H9 (cell line): ENCODE data around the gene TMEM191C. TPM values are rescaled to one million over a fixed set of nuclear protein-coding genes. Genes with fewer than 3 reads are reported as not detected.
"Not testable (repeated sequence)": the region's sequence is repeated elsewhere in the genome, so short reads cannot be mapped to it uniquely, and the experiment has no call there.

ENCODE experiments used
- DNase-seq: peaks from one replicate; pipeline ENCODE4 v3.0.0-alpha.2; 2017
- H2AFZ ChIP-seq: one replicate; pipeline ENCODE4 v1.6.1; 2013; ENCODE audit warnings: mild to moderate bottlenecking, low read length, control low read depth, moderate library complexity
- H2AK5ac ChIP-seq: 2 replicates; pipeline ENCODE4 v1.6.1; 2013; ENCODE audit warnings: low read length, control low read depth, mixed read lengths; ENCODE audit not compliant: insufficient read length
- H2BK120ac ChIP-seq: one replicate; pipeline ENCODE4 v1.6.1; 2013; ENCODE audit warnings: low read depth, mild to moderate bottlenecking, low read length, control low read depth, inconsistent platforms; ENCODE audit not compliant: poor library complexity, severe bottlenecking
- H2BK12ac ChIP-seq: 2 replicates; pipeline ENCODE4 v1.6.1; 2013; ENCODE audit warnings: low read length, control low read depth, mixed read lengths, low read depth; ENCODE audit not compliant: insufficient read length
- H2BK15ac ChIP-seq: 2 replicates; pipeline ENCODE4 v1.6.1; 2013; ENCODE audit warnings: low read depth, low read length, control low read depth
- H2BK20ac ChIP-seq: one replicate; pipeline ENCODE4 v1.6.1; 2013; ENCODE audit warnings: low read depth, mild to moderate bottlenecking, low read length, control low read depth, inconsistent platforms; ENCODE audit not compliant: poor library complexity, severe bottlenecking
- H2BK5ac ChIP-seq: 2 replicates; pipeline ENCODE4 v1.6.1; 2013; ENCODE audit warnings: low read length, control low read depth, mixed read lengths; ENCODE audit not compliant: insufficient read length
- H3K14ac ChIP-seq: 2 replicates; pipeline ENCODE4 v1.6.1; 2013; ENCODE audit warnings: low read length, control low read depth; ENCODE audit not compliant: insufficient read depth
- H3K18ac ChIP-seq: 2 replicates; pipeline ENCODE4 v1.6.1; 2013; ENCODE audit warnings: low read depth, mild to moderate bottlenecking, mixed read lengths, low read length, control low read depth; ENCODE audit not compliant: insufficient read length
- H3K23ac ChIP-seq: 2 replicates; pipeline ENCODE4 v1.6.1; 2013; ENCODE audit warnings: low read length, control low read depth, mixed read lengths, low read depth; ENCODE audit not compliant: insufficient read length
- H3K23me2 ChIP-seq: 2 replicates; pipeline ENCODE4 v1.6.1; 2013; ENCODE audit warnings: low read depth, mild to moderate bottlenecking, mixed read lengths, low read length, control low read depth; ENCODE audit not compliant: insufficient read length, poor library complexity, severe bottlenecking
- H3K27ac ChIP-seq: 2 replicates; pipeline ENCODE4 v1.5.1; 2013; ENCODE audit warnings: low read length, control low read depth, mixed read lengths, low read depth; ENCODE audit not compliant: insufficient read length
- H3K27me3 ChIP-seq: 2 replicates; pipeline ENCODE4 v1.6.1; 2013; ENCODE audit warnings: low read length, control low read depth, inconsistent platforms; ENCODE audit not compliant: insufficient read depth
- H3K4ac ChIP-seq: 2 replicates; pipeline ENCODE4 v1.6.1; 2013; ENCODE audit warnings: low read depth, mild to moderate bottlenecking, control low read depth, inconsistent platforms, low read length, moderate library complexity
- H3K4me1 ChIP-seq: 2 replicates; pipeline ENCODE4 v1.6.1; 2013; ENCODE audit warnings: low read length, control low read depth, inconsistent platforms; ENCODE audit not compliant: insufficient read depth
- H3K4me2 ChIP-seq: 2 replicates; pipeline ENCODE4 v1.6.1; 2013; ENCODE audit warnings: low read length, control low read depth, mixed read lengths; ENCODE audit not compliant: insufficient read length, insufficient read depth
- H3K56ac ChIP-seq: 2 replicates; pipeline ENCODE4 v1.6.1; 2013; ENCODE audit warnings: low read depth, mild to moderate bottlenecking, mixed read lengths, low read length, control low read depth; ENCODE audit not compliant: insufficient read length
- H3K79me1 ChIP-seq: 2 replicates; pipeline ENCODE4 v1.6.1; 2013; ENCODE audit warnings: low read depth, mild to moderate bottlenecking, moderate library complexity, low read length, control low read depth, inconsistent platforms; ENCODE audit not compliant: insufficient read depth, poor library complexity, severe bottlenecking
- H3K79me2 ChIP-seq: 2 replicates; pipeline ENCODE4 v1.6.1; 2013; ENCODE audit warnings: low read length, control low read depth, inconsistent platforms; ENCODE audit not compliant: insufficient read depth
- H3K9ac ChIP-seq: 2 replicates; pipeline ENCODE4 v1.6.1; 2013; ENCODE audit warnings: low read length, control low read depth, mixed read lengths; ENCODE audit not compliant: insufficient read length; ENCODE audit errors: extremely low read depth
- H3K9me3 ChIP-seq: one replicate; pipeline ENCODE4 v1.6.1; 2013; ENCODE audit warnings: low read depth, low read length, inconsistent platforms; ENCODE audit not compliant: control insufficient read depth
- H3T11ph ChIP-seq: one replicate; pipeline ENCODE4 v1.6.1; 2013; ENCODE audit warnings: mild to moderate bottlenecking, low read length, control low read depth, inconsistent platforms
- H4K20me1 ChIP-seq: one replicate; pipeline ENCODE4 v1.6.1; 2013; ENCODE audit not compliant: control insufficient read depth, insufficient read length, insufficient read depth
- H4K5ac ChIP-seq: 2 replicates; pipeline ENCODE4 v1.6.1; 2013; ENCODE audit warnings: low read depth, mild to moderate bottlenecking, mixed read lengths, low read length, control low read depth; ENCODE audit not compliant: insufficient read length
- H4K8ac ChIP-seq: replicated peaks from 2 replicates; pipeline ENCODE4 v1.6.1; 2013; ENCODE audit warnings: low read length, control low read depth, mixed read lengths, low read depth; ENCODE audit not compliant: insufficient read length
- H4K91ac ChIP-seq: 2 replicates; pipeline ENCODE4 v1.6.1; 2013; ENCODE audit warnings: low read depth, mild to moderate bottlenecking, moderate library complexity, mixed read lengths, low read length, control low read depth; ENCODE audit not compliant: insufficient read length
- H3K27ac Mint-ChIP-seq, 3 experiments: 2 replicates in 2 of 3; 3 replicates in 1 of 3; pipeline ENCODE4 v1.8.0; 2020 to 2021; ENCODE audit warnings: mixed read lengths in 3 of 3, mild to moderate bottlenecking in 1 of 3, moderate library complexity in 1 of 3
- H3K27me3 Mint-ChIP-seq: 2 replicates; pipeline ENCODE4 v1.8.0; 2021; ENCODE audit warnings: low read depth, mild to moderate bottlenecking, moderate library complexity, mixed read lengths
- H3K36me3 Mint-ChIP-seq, 3 experiments: 2 replicates in 2 of 3; 3 replicates in 1 of 3; pipeline ENCODE4 v1.8.0; 2020 to 2021; ENCODE audit warnings: low read depth in 3 of 3, mixed read lengths in 3 of 3; ENCODE audit not compliant: insufficient read depth in 1 of 3
- H3K4me1 Mint-ChIP-seq, 2 experiments: 2 replicates each; pipeline ENCODE4 v1.8.0; 2020; ENCODE audit warnings: mixed read lengths in 2 of 2
- H3K4me3 Mint-ChIP-seq, 2 experiments: 2 replicates in 1 of 2; 3 replicates in 1 of 2; pipeline ENCODE4 v1.8.0; 2020 to 2021; ENCODE audit warnings: mild to moderate bottlenecking in 2 of 2, mixed read lengths in 2 of 2, moderate library complexity in 1 of 2
- H3K9me3 Mint-ChIP-seq, 2 experiments: 2 replicates in 1 of 2; 3 replicates in 1 of 2; pipeline ENCODE4 v1.8.0; 2020; ENCODE audit warnings: mild to moderate bottlenecking in 2 of 2, mixed read lengths in 2 of 2, moderate library complexity in 1 of 2
- WGBS: extraction: QIAGEN DNeasy Blood & Tissue Kit; methylation state at CpG from one replicate; pipeline ENCODE4 v1.1.7; 2013; ENCODE audit warnings: missing lambda C conversion rate, low lambda C conversion rate, mixed read lengths; ENCODE audit not compliant: insufficient read length; ENCODE audit errors: extremely low coverage; 5-methylcytosine and 5-hydroxymethylcytosine counted together
- total RNA-seq: library from RNA; stranded (reverse); gene quantifications from 2 replicates; pipeline ENCODE4 v1.2.1, GENCODE V29; 2021

Gene TMEM191C
- total RNA-seq, 1 experiment from 2014 or later, result 4.2 TPM

GRCh38 chr22:21510397-21510796 lies 43.2 kb downstream of the TMEM191C start:
- H3K27me3 ChIP-seq, H3K9me3 ChIP-seq, H2BK15ac ChIP-seq, H3K14ac ChIP-seq, H2AFZ ChIP-seq, H3K27ac ChIP-seq, H3K79me1 ChIP-seq, H3K4me3 Mint-ChIP-seq, H3T11ph ChIP-seq, H2BK5ac ChIP-seq, H3K23ac ChIP-seq, H3K56ac ChIP-seq, H3K4me2 ChIP-seq, H2BK20ac ChIP-seq, H3K18ac ChIP-seq, H3K79me2 ChIP-seq, DNase-seq, H3K9me3 Mint-ChIP-seq, H3K9ac ChIP-seq, H4K20me1 ChIP-seq, H3K23me2 ChIP-seq, H2BK12ac ChIP-seq, H3K27me3 Mint-ChIP-seq, H2AK5ac ChIP-seq, H4K91ac ChIP-seq, H3K4me1 ChIP-seq, H2BK120ac ChIP-seq, H4K8ac ChIP-seq, H3K27ac Mint-ChIP-seq, H4K5ac ChIP-seq, H3K4ac ChIP-seq, H3K36me3 Mint-ChIP-seq, H3K4me1 Mint-ChIP-seq: not testable (repeated sequence)
- WGBS, result no CpG with 5 or more reads among the region's 9 CpGs

- no CpG with 5 or more reads among the region's 11 CpGs for WGBS
- H2AFZ ChIP-seq, H2BK5ac ChIP-seq, H4K91ac ChIP-seq, H3K79me1 ChIP-seq, H2BK20ac ChIP-seq, H3K4me1 Mint-ChIP-seq, H3T11ph ChIP-seq, H4K5ac ChIP-seq, H3K27me3 Mint-ChIP-seq, H3K27ac ChIP-seq, DNase-seq, H4K8ac ChIP-seq, H4K20me1 ChIP-seq, H3K4me3 Mint-ChIP-seq, H3K4me2 ChIP-seq, H3K14ac ChIP-seq, H3K79me2 ChIP-seq, H3K27me3 ChIP-seq, H2BK120ac ChIP-seq, H2BK12ac ChIP-seq, H3K4ac ChIP-seq, H3K27ac Mint-ChIP-seq, H2AK5ac ChIP-seq, H3K9ac ChIP-seq, H3K23ac ChIP-seq, H3K9me3 Mint-ChIP-seq, H2BK15ac ChIP-seq, H3K9me3 ChIP-seq, H3K23me2 ChIP-seq, H3K36me3 Mint-ChIP-seq, H3K56ac ChIP-seq, H3K4me1 ChIP-seq, H3K18ac ChIP-seq: not testable (repeated sequence)
Measured at GRCh38 chr22:21512022-21512421, 44.8 kb downstream of the TMEM191C start.
